ENCODE results near the gene SLC37A2.

The SLC37A2 gene

GRCh38 chr11:125063429-125064043 lies 431 bp downstream of the SLC37A2 start:
- Histone ChIP-seq H2BK120ac (ENCODE audit: low read depth, low read length) (no peak overlapping the region), H2AK5ac (ENCODE audit: low read length, severe bottlenecking) (no peak overlapping the region), H3K4me3 (ENCODE audit: insufficient read depth in 1 of 2, low read depth in 1 of 2, low read length in 2 of 2) (peak overlapping the region; percentile 70 to 89), H3K4me1 (ENCODE audit: control insufficient read depth, insufficient read depth, low read depth, low read length) (peaks cover 14% of the 10 kb centered on the region), H2BK12ac (ENCODE audit: low read length in 2 of 2) (no peak overlapping the region), H3K4ac (ENCODE audit: low read depth in 1 of 2, low read length in 2 of 2) (peak overlapping the region in 1 of 2 experiments; percentile 30), H3K4me2 (ENCODE audit: low read length, poor library complexity, severe bottlenecking) (peak overlapping the region; percentile 100), H3K14ac (ENCODE audit: low read length in 2 of 2) (no peak overlapping the region), H2BK15ac (ENCODE audit: low read depth, poor library complexity, severe bottlenecking) (peak overlapping the region; percentile 46), H3K79me1 (replicated peaks; ENCODE audit: low read length, poor library complexity, severe bottlenecking) (no peaks in the 10 kb centered on the region), H2BK5ac (ENCODE audit: low read depth, low read length, poor library complexity, severe bottlenecking) (no peak overlapping the region), H3K23ac (ENCODE audit: low read length in 2 of 2) (peak overlapping the region; percentile 51 to 83), H2AFZ (ENCODE audit: low read depth, low read length) (peak overlapping the region; percentile 91), H3K27ac (ENCODE audit: low read length, poor library complexity, severe bottlenecking) (no peak overlapping the region), H3K9me3 (ENCODE audit: control insufficient read depth, low read length) (no peaks in the 10 kb centered on the region), H4K8ac (ENCODE audit: low read length) (peak overlapping the region; percentile 37), H3K9ac (ENCODE audit: low read length) (peak overlapping the region; percentile 86), H4K91ac (ENCODE audit: low read length) (peak overlapping the region; percentile 21), H3K27me3 (ENCODE audit: control insufficient read depth in 1 of 2, insufficient read depth in 1 of 2, low read length in 2 of 2) (peaks cover 0 to 3% of the 10 kb centered on the region in 2 experiments), H3K36me3 (ENCODE audit: control insufficient read depth in 1 of 2, insufficient read depth in 2 of 2, low read depth in 1 of 2, low read length in 2 of 2) (no peaks in the 10 kb centered on the region), H3K18ac (ENCODE audit: low read depth in 1 of 2, low read length in 2 of 2) (peak overlapping the region in 1 of 2 experiments; percentile 80)
- DNase-seq: no peak
- 6% methylated on average over 23 of the region's 38 CpGs for WGBS

DNA sequence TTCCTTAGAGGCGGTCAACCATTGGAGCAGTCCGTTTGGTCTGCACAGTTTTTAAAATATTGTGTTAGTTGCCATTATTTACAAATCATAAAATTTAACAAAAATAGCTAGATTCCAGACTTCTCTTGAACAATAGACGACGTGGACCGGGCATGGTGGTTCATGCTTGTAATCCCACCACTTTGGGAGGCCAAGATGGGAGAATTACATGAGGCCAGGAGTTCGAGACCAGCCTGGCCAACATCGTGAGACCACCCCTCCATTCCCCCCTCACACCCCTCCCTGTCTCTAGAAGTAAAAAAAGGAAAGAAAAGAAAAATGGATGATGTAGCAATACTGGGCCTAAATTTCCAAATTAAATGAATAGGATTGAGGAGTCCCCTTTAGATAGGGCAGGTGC lies 965 bp downstream of the SLC37A2 start:
- H3K4me2 ChIP-seq (ENCODE audit: low read length, poor library complexity, severe bottlenecking): peak overlapping the region; percentile 100
- no peak overlapping the region for H3K14ac ChIP-seq (ENCODE audit: low read length in 2 of 2)
- H3K27ac ChIP-seq (ENCODE audit: low read length, poor library complexity, severe bottlenecking): no peak overlapping the region
- H2AFZ ChIP-seq (ENCODE audit: low read depth, low read length): no peak overlapping the region
- no peak overlapping the region for H2AK5ac ChIP-seq (ENCODE audit: low read length, severe bottlenecking)
- H3K4me3 ChIP-seq (ENCODE audit: insufficient read depth in 1 of 2, low read depth in 1 of 2, low read length in 2 of 2): peak overlapping the region in 1 of 2 experiments; percentile 89
- no peak overlapping the region for H2BK12ac ChIP-seq (ENCODE audit: low read length in 2 of 2)
- H2BK15ac ChIP-seq (ENCODE audit: low read depth, poor library complexity, severe bottlenecking): no peak overlapping the region
- H3K4me1 ChIP-seq (ENCODE audit: control insufficient read depth, insufficient read depth, low read depth, low read length): peaks cover 14% of the 10 kb centered on the region
- no peaks in the 10 kb centered on the region for H3K36me3 ChIP-seq (ENCODE audit: control insufficient read depth in 1 of 2, insufficient read depth in 2 of 2, low read depth in 1 of 2, low read length in 2 of 2)
- peak overlapping the region; percentile 86 for H3K9ac ChIP-seq (ENCODE audit: low read length)
- peak overlapping the region in 1 of 2 experiments; percentile 51 for H3K23ac ChIP-seq (ENCODE audit: low read length in 2 of 2)
- H3K79me1 ChIP-seq (replicated peaks; ENCODE audit: low read length, poor library complexity, severe bottlenecking): no peaks in the 10 kb centered on the region
- no peaks in the 10 kb centered on the region for H3K9me3 ChIP-seq (ENCODE audit: control insufficient read depth, low read length)
- H3K27me3 ChIP-seq (ENCODE audit: control insufficient read depth in 1 of 2, insufficient read depth in 1 of 2, low read length in 2 of 2): peaks cover 0 to 3% of the 10 kb centered on the region in 2 experiments
- no peak overlapping the region for H2BK120ac ChIP-seq (ENCODE audit: low read depth, low read length)
- H3K18ac ChIP-seq (ENCODE audit: low read depth in 1 of 2, low read length in 2 of 2): no peak overlapping the region
- DNase-seq: no peak
- no peak overlapping the region for H4K91ac ChIP-seq (ENCODE audit: low read length)
- 76% methylated on average over 3 of the region's 7 CpGs for WGBS
- H2BK5ac ChIP-seq (ENCODE audit: low read depth, low read length, poor library complexity, severe bottlenecking): no peak overlapping the region
- no peak overlapping the region for H3K4ac ChIP-seq (ENCODE audit: low read depth in 1 of 2, low read length in 2 of 2)
- H4K8ac ChIP-seq (ENCODE audit: low read length): no peak overlapping the region

DNA sequence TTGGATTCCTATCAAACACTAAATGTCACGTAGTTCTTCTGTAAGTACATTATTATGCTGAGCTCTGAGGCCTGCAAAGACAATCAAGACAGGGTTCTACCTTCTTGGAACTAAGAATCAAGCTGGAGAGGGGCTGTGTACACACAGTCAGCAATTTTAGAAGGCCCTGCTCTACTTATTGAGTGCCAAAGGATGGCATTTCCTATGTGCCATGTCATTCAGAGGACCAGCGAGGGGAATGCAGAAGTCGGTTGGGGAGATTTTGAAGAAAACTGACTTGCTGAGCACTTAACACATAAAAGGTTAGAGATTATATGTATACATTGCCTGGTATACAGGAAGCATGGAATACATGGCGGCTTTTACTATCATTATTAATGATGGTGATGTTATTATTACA lies 5.3 kb downstream of the SLC37A2 start:
- Histone ChIP-seq H2BK120ac (ENCODE audit: low read depth, low read length) (no peak overlapping the region), H2BK15ac (ENCODE audit: low read depth, poor library complexity, severe bottlenecking) (no peak overlapping the region), H2AK5ac (ENCODE audit: low read length, severe bottlenecking) (no peak overlapping the region), H3K9ac (ENCODE audit: low read length) (no peak overlapping the region), H2BK12ac (ENCODE audit: low read length in 2 of 2) (no peak overlapping the region), H4K8ac (ENCODE audit: low read length) (no peak overlapping the region), H3K79me1 (replicated peaks; ENCODE audit: low read length, poor library complexity, severe bottlenecking) (no peaks in the 10 kb centered on the region), H3K9me3 (ENCODE audit: control insufficient read depth, low read length) (no peaks in the 10 kb centered on the region), H3K27ac (ENCODE audit: low read length, poor library complexity, severe bottlenecking) (no peak overlapping the region), H3K4me2 (ENCODE audit: low read length, poor library complexity, severe bottlenecking) (no peak overlapping the region), H3K4me1 (ENCODE audit: control insufficient read depth, insufficient read depth, low read depth, low read length) (peaks cover 23% of the 10 kb centered on the region), H3K14ac (ENCODE audit: low read length in 2 of 2) (no peak overlapping the region), H3K27me3 (ENCODE audit: control insufficient read depth in 1 of 2, insufficient read depth in 1 of 2, low read length in 2 of 2) (peaks cover 0 to 3% of the 10 kb centered on the region in 2 experiments), H3K23ac (ENCODE audit: low read length in 2 of 2) (no peak overlapping the region), H3K18ac (ENCODE audit: low read depth in 1 of 2, low read length in 2 of 2) (no peak overlapping the region), H3K4ac (ENCODE audit: low read depth in 1 of 2, low read length in 2 of 2) (no peak overlapping the region), H3K36me3 (ENCODE audit: control insufficient read depth in 1 of 2, insufficient read depth in 2 of 2, low read depth in 1 of 2, low read length in 2 of 2) (no peaks in the 10 kb centered on the region), H4K91ac (ENCODE audit: low read length) (no peak overlapping the region), H3K4me3 (ENCODE audit: insufficient read depth in 1 of 2, low read depth in 1 of 2, low read length in 2 of 2) (no peak overlapping the region), H2AFZ (ENCODE audit: low read depth, low read length) (no peak overlapping the region), H2BK5ac (ENCODE audit: low read depth, low read length, poor library complexity, severe bottlenecking) (no peak overlapping the region)
- no peak for DNase-seq
- 96% methylated on average over 3 of the region's 4 CpGs for WGBS

GRCh38 chr11:125069008-125069407 lies 5.9 kb downstream of the SLC37A2 start:
- Histone ChIP-seq H3K27ac (ENCODE audit: low read length, poor library complexity, severe bottlenecking) (no peak overlapping the region), H3K4me2 (ENCODE audit: low read length, poor library complexity, severe bottlenecking) (no peak overlapping the region), H2BK15ac (ENCODE audit: low read depth, poor library complexity, severe bottlenecking) (no peak overlapping the region), H3K4me3 (ENCODE audit: insufficient read depth in 1 of 2, low read depth in 1 of 2, low read length in 2 of 2) (no peak overlapping the region), H2AK5ac (ENCODE audit: low read length, severe bottlenecking) (no peak overlapping the region), H3K4me1 (ENCODE audit: control insufficient read depth, insufficient read depth, low read depth, low read length) (peaks cover 17% of the 10 kb centered on the region), H2BK5ac (ENCODE audit: low read depth, low read length, poor library complexity, severe bottlenecking) (no peak overlapping the region), H3K18ac (ENCODE audit: low read depth in 1 of 2, low read length in 2 of 2) (peak overlapping the region in 1 of 2 experiments; percentile 42), H3K36me3 (ENCODE audit: control insufficient read depth in 1 of 2, insufficient read depth in 2 of 2, low read depth in 1 of 2, low read length in 2 of 2) (no peaks in the 10 kb centered on the region), H3K79me1 (replicated peaks; ENCODE audit: low read length, poor library complexity, severe bottlenecking) (no peaks in the 10 kb centered on the region), H4K91ac (ENCODE audit: low read length) (no peak overlapping the region), H2BK12ac (ENCODE audit: low read length in 2 of 2) (no peak overlapping the region), H3K14ac (ENCODE audit: low read length in 2 of 2) (no peak overlapping the region), H3K23ac (ENCODE audit: low read length in 2 of 2) (no peak overlapping the region), H3K4ac (ENCODE audit: low read depth in 1 of 2, low read length in 2 of 2) (no peak overlapping the region), H2AFZ (ENCODE audit: low read depth, low read length) (no peak overlapping the region), H2BK120ac (ENCODE audit: low read depth, low read length) (no peak overlapping the region), H3K9ac (ENCODE audit: low read length) (no peak overlapping the region), H3K27me3 (ENCODE audit: control insufficient read depth in 1 of 2, insufficient read depth in 1 of 2, low read length in 2 of 2) (no peaks in the 10 kb centered on the region), H3K9me3 (ENCODE audit: control insufficient read depth, low read length) (no peaks in the 10 kb centered on the region), H4K8ac (ENCODE audit: low read length) (no peak overlapping the region)
- WGBS: 78% methylated on average over 2 of the region's 4 CpGs
- DNase-seq: no peak

Measured in mesenchymal stem cell (in vitro differentiated cells and primary cell).